ENCODE data around the gene CASP9. TPM values are rescaled to one million over a fixed set of nuclear protein-coding genes. Genes with fewer than 3 reads are reported as not detected.

Gene CASP9
- total RNA-seq, 1 experiment from 2014 or later, result 15.9 TPM

GRCh38 chr1:15504436-15504835, 19.6 kb downstream of the CASP9 start:
- no peak overlapping the region for H2BK20ac ChIP-seq (ENCODE audit: low read depth, low read length, poor library complexity, severe bottlenecking)
- H3K4me1 ChIP-seq (ENCODE audit: insufficient read depth, low read length), result peaks cover 5% of the 10 kb centered on the region; the same call in 1 of the 2 replicates
- H4K5ac ChIP-seq (ENCODE audit: insufficient read length, low read depth, low read length), result no peak overlapping the region
- no CpG with 5 or more reads among the region's 4 CpGs for WGBS (ENCODE audit: extremely low coverage, insufficient read length, low lambda C conversion rate)
- H3K79me2 ChIP-seq (ENCODE audit: insufficient read depth, low read length), result no peaks in the 10 kb centered on the region
- Mint-ChIP-seq H3K4me1 (peaks cover 25 to 44% of the 10 kb centered on the region in 2 experiments), H3K27ac (no peak overlapping the region), H3K4me3 (no peak overlapping the region), H3K27me3 (ENCODE audit: low read depth) (no peaks in the 10 kb centered on the region), H3K9me3 (no peaks in the 10 kb centered on the region), H3K36me3 (ENCODE audit: insufficient read depth in 1 of 3, low read depth in 3 of 3) (peaks cover 2 to 38% (median 6%) of the 10 kb centered on the region in 3 experiments; a peak in 6 of 7 replicates)
- H3K9ac ChIP-seq (ENCODE audit: extremely low read depth, insufficient read length, low read length), result no peak overlapping the region
- H2AFZ ChIP-seq (ENCODE audit: low read length), result no peak overlapping the region
- no peak overlapping the region for H3K18ac ChIP-seq (ENCODE audit: insufficient read length, low read depth, low read length)
- H2AK5ac ChIP-seq (ENCODE audit: insufficient read length, low read length), result no peak overlapping the region
- H4K8ac ChIP-seq (replicated peaks; ENCODE audit: insufficient read length, low read depth, low read length), result no peak overlapping the region
- no peak overlapping the region for H3K4ac ChIP-seq (ENCODE audit: low read depth, low read length)
- no peak overlapping the region for H3K14ac ChIP-seq (ENCODE audit: insufficient read depth, low read length)
- H4K91ac ChIP-seq (ENCODE audit: insufficient read length, low read depth, low read length), result no peak overlapping the region
- H3T11ph ChIP-seq (ENCODE audit: low read length), result no peak overlapping the region
- H3K79me1 ChIP-seq (ENCODE audit: insufficient read depth, low read depth, low read length, poor library complexity, severe bottlenecking), result no peaks in the 10 kb centered on the region
- H3K4me2 ChIP-seq (ENCODE audit: insufficient read depth, insufficient read length, low read length), result no peak overlapping the region
- H3K56ac ChIP-seq (ENCODE audit: insufficient read length, low read depth, low read length), result no peak overlapping the region
- DNase-seq, result no peak
- no peak overlapping the region for H2BK15ac ChIP-seq (ENCODE audit: low read depth, low read length)
- no peak overlapping the region for H2BK12ac ChIP-seq (ENCODE audit: insufficient read length, low read depth, low read length)
- no peak overlapping the region for H3K27ac ChIP-seq (ENCODE audit: insufficient read length, low read depth, low read length)
- H2BK5ac ChIP-seq (ENCODE audit: insufficient read length, low read length), result no peak overlapping the region
- H2BK120ac ChIP-seq (ENCODE audit: low read depth, low read length, poor library complexity, severe bottlenecking), result no peak overlapping the region
- H3K9me3 ChIP-seq (ENCODE audit: control insufficient read depth, low read depth, low read length), result no peaks in the 10 kb centered on the region
- no peak for TF ChIP-seq CTCF (conservative IDR thresholded peaks at IDR 0.05)
- H3K23me2 ChIP-seq (ENCODE audit: insufficient read length, low read depth, low read length, poor library complexity, severe bottlenecking), result no peaks in the 10 kb centered on the region
- no peak overlapping the region for H3K23ac ChIP-seq (ENCODE audit: insufficient read length, low read depth, low read length)
- H4K20me1 ChIP-seq (ENCODE audit: control insufficient read depth, insufficient read depth, insufficient read length), result no peaks in the 10 kb centered on the region
- no peaks in the 10 kb centered on the region for H3K27me3 ChIP-seq (ENCODE audit: insufficient read depth, low read length)
